NB4 (cell line): Measurements from ENCODE around the gene LVRN.

Experiments
- DNase-seq: peaks from one replicate; pipeline ENCODE4 v3.0.0; 2010; ENCODE audit warnings: low read depth
- H3K4me3 ChIP-seq: one replicate; pipeline ENCODE4 v1.5.1; 2011; ENCODE audit warnings: mild to moderate bottlenecking, low read depth, low read length, moderate library complexity
- CTCF ChIP-seq: IDR thresholded peaks from one replicate; pipeline ENCODE4 v1.5.1; 2012; ENCODE audit warnings: low read depth, low read length
- MAX ChIP-seq: IDR thresholded peaks from 2 replicates; pipeline ENCODE4 v1.6.1; 2011; ENCODE audit warnings: low read depth, low read length
- MYC ChIP-seq: IDR thresholded peaks from 2 replicates; pipeline ENCODE4 v1.6.1; 2011; ENCODE audit warnings: low read depth, low read length
- POLR2A ChIP-seq: IDR thresholded peaks from 2 replicates; pipeline ENCODE4 v1.6.1; 2011; ENCODE audit warnings: mild to moderate bottlenecking; ENCODE audit not compliant: insufficient read length; ENCODE audit errors: extremely low read depth

Gene LVRN

GRCh38 chr5:115952588-115952987 is 9.7 kb upstream of the LVRN start:
- no peak for DNase-seq
- no peak for TF ChIP-seq MYC
- no peak for TF ChIP-seq POLR2A
- no peak for TF ChIP-seq MAX
- no peak for TF ChIP-seq CTCF
- H3K4me3 ChIP-seq: no peak overlapping the region

GRCh38 chr5:115954144-115954543 is 8.1 kb upstream of the LVRN start:
- TF ChIP-seq MYC: no peak
- no peak for TF ChIP-seq CTCF
- no peak for TF ChIP-seq POLR2A
- no peak for TF ChIP-seq MAX
- H3K4me3 ChIP-seq: no peak overlapping the region
- DNase-seq: no peak

DNA sequence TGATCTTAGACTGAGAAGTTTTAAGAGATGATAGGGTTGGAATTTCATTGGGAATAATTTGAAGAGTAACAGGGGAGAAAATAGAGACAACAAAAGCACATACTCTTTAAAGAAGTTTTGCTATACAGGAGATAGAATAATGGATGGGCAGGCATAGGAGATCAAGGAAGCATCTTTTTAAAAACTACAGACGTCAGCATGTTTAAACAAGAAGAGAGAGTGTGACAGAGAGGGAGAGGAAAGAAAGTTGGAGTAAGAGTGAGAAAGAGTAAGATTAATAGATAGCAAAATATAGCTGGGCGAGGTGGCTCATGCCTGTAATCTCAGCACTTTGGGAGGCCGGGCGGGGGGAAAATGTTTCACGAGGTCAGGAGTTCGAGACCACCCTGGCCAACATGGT is 5.3 kb upstream of the LVRN start:
- no peak for TF ChIP-seq POLR2A
- TF ChIP-seq MAX: no peak
- TF ChIP-seq MYC: no peak
- no peak for TF ChIP-seq CTCF
- no peak overlapping the region for H3K4me3 ChIP-seq
- no peak for DNase-seq

GRCh38 chr5:115961381-115962238 is 665 bp upstream of the LVRN start:
- no peak for DNase-seq
- TF ChIP-seq CTCF (no peak), MAX (no peak), MYC (no peak), POLR2A (no peak)
- no peak overlapping the region for H3K4me3 ChIP-seq

DNA sequence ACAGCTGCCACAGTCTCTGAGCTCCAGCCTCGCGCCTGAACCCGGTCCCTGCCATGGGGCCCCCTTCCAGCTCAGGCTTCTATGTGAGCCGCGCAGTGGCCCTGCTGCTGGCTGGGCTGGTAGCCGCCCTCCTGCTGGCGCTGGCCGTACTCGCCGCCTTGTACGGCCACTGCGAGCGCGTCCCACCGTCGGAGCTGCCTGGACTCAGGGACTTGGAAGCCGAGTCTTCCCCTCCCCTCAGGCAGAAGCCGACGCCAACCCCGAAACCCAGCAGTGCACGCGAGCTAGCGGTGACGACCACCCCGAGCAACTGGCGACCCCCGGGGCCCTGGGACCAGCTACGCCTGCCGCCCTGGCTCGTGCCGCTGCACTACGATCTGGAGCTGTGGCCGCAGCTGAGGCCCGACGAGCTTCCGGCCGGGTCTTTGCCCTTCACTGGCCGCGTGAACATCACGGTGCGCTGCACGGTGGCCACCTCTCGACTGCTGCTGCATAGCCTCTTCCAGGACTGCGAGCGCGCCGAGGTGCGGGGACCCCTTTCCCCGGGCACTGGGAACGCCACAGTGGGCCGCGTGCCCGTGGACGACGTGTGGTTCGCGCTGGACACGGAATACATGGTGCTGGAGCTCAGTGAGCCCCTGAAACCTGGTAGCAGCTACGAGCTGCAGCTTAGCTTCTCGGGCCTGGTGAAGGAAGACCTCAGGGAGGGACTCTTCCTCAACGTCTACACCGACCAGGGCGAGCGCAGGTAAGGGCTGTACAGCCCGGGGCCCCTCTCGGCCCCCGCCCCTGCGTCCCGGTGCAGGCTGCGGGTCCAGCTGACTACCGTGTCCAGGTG is 509 bp downstream of the LVRN start:
- no peak overlapping the region for H3K4me3 ChIP-seq
- TF ChIP-seq MYC (no peak), MAX (no peak), CTCF (no peak), POLR2A (no peak)
- no peak for DNase-seq
